KMS-11 (cell line): ENCODE data around the gene HNRNPUL1.
"Not testable (repeated sequence)": the region's sequence is repeated elsewhere in the genome, so short reads cannot be mapped to it uniquely, and the experiment has no call there.

ENCODE experiments used
- H2AFZ ChIP-seq: fragments of 200-600 bp; sonication (generic); 2 replicates; pipeline ENCODE4 v1.6.1; 2016; ENCODE audit warnings: antibody characterized with exemption, mixed run types, low read depth
- H3K27ac ChIP-seq: fragments of 200-600 bp; sonication (generic); 2 replicates; pipeline ENCODE4 v1.6.1; 2016; ENCODE audit warnings: mild to moderate bottlenecking, mixed run types
- H3K27me3 ChIP-seq: fragments of 200-600 bp; sonication (generic); 2 replicates; pipeline ENCODE4 v1.6.1; 2017; ENCODE audit warnings: mild to moderate bottlenecking, low read depth, mixed run types, moderate library complexity; ENCODE audit not compliant: insufficient read depth
- H3K36me3 ChIP-seq: fragments of 200-600 bp; sonication (generic); 2 replicates; pipeline ENCODE4 v1.6.1; 2017; ENCODE audit warnings: mild to moderate bottlenecking, mixed run types; ENCODE audit not compliant: insufficient read depth
- H3K4me1 ChIP-seq: fragments of 200-600 bp; sonication (generic); 2 replicates; pipeline ENCODE4 v1.6.1; 2016; ENCODE audit warnings: mild to moderate bottlenecking, low read depth, mixed run types; ENCODE audit not compliant: poor library complexity, severe bottlenecking
- H3K4me2 ChIP-seq: fragments of 200-600 bp; sonication (generic); 2 replicates; pipeline ENCODE4 v1.7.0; 2016; ENCODE audit warnings: mild to moderate bottlenecking, mixed run types
- H3K4me3 ChIP-seq: fragments of 200-600 bp; sonication (generic); IDR thresholded peaks from 2 replicates; pipeline ENCODE4 v1.6.1; 2017; ENCODE audit warnings: low read depth, low read length, mixed read lengths; ENCODE audit not compliant: insufficient read depth
- H3K79me2 ChIP-seq: fragments of 200-600 bp; sonication (generic); 2 replicates; pipeline ENCODE4 v1.6.1; 2016; ENCODE audit warnings: low read depth, mixed run types; ENCODE audit not compliant: insufficient read depth
- H3K9ac ChIP-seq: fragments of 200-600 bp; sonication (generic); 2 replicates; pipeline ENCODE4 v1.6.1; 2016; ENCODE audit warnings: mild to moderate bottlenecking, mixed run types
- H4K20me1 ChIP-seq: fragments of 200-600 bp; sonication (generic); 2 replicates; pipeline ENCODE4 v1.6.1; 2016; ENCODE audit warnings: mild to moderate bottlenecking, mixed run types; ENCODE audit not compliant: insufficient read depth
- TF ChIP-seq, protein P1 (sequence below): fragments of 200-600 bp; sonication (generic); conservative IDR thresholded peaks from 2 replicates; pipeline ENCODE4 v1.6.1; 2017; ENCODE audit warnings: low read depth, mild to moderate bottlenecking, antibody characterized with exemption, low read length, moderate library complexity, mixed read lengths

Gene HNRNPUL1

DNA sequence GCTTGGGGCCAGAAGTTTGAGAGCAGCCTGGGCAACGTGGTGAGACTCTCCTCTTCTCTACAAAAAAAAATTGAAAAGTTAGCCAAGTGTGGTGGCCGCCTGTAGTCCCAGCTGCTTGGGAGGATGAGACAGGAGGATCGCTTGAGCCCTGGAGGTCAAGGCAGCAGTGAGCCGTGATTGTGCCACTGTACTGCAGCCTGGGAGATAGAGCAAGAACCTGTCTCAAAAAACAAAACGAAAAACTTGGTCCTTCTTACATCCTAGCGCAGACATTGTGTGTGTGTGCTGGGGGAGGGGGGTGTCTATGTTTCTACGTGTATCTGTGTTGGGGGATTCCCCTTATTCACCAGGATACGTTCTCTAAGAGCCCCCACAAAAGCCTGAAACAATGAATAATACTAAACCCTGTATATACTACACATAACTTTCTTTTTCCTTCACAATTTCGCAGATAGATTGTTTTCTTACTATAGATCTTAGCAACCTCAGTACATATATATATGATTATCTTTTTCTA lies 37.2 kb upstream of the HNRNPUL1 start:
- H3K4me1 ChIP-seq = no peaks in the 10 kb centered on the region
- TF ChIP-seq, protein P1, sequence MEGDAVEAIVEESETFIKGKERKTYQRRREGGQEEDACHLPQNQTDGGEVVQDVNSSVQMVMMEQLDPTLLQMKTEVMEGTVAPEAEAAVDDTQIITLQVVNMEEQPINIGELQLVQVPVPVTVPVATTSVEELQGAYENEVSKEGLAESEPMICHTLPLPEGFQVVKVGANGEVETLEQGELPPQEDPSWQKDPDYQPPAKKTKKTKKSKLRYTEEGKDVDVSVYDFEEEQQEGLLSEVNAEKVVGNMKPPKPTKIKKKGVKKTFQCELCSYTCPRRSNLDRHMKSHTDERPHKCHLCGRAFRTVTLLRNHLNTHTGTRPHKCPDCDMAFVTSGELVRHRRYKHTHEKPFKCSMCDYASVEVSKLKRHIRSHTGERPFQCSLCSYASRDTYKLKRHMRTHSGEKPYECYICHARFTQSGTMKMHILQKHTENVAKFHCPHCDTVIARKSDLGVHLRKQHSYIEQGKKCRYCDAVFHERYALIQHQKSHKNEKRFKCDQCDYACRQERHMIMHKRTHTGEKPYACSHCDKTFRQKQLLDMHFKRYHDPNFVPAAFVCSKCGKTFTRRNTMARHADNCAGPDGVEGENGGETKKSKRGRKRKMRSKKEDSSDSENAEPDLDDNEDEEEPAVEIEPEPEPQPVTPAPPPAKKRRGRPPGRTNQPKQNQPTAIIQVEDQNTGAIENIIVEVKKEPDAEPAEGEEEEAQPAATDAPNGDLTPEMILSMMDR = no peak
- H2AFZ ChIP-seq = no peak overlapping the region
- no peaks in the 10 kb centered on the region for H3K36me3 ChIP-seq
- peaks cover 10% of the 10 kb centered on the region; the same call in 1 of the 2 replicates for H3K27me3 ChIP-seq
- no peaks in the 10 kb centered on the region for H3K79me2 ChIP-seq
- H3K27ac ChIP-seq = no peak overlapping the region
- H3K4me3 ChIP-seq = no peak overlapping the region
- no peak overlapping the region for H3K4me2 ChIP-seq
- H3K9ac ChIP-seq = no peak overlapping the region
- H4K20me1 ChIP-seq = no peaks in the 10 kb centered on the region

- no peaks in the 10 kb centered on the region for H3K36me3 ChIP-seq
- H4K20me1 ChIP-seq = no peaks in the 10 kb centered on the region
- H3K4me1 ChIP-seq = no peaks in the 10 kb centered on the region
- no peak overlapping the region for H3K4me3 ChIP-seq
- no peak overlapping the region for H3K9ac ChIP-seq
- H2AFZ ChIP-seq = no peak overlapping the region
- no peaks in the 10 kb centered on the region for H3K79me2 ChIP-seq
- TF ChIP-seq, protein P1 = no peak
- H3K4me2 ChIP-seq = no peak overlapping the region
- H3K27ac ChIP-seq = no peak overlapping the region
- no peaks in the 10 kb centered on the region; the same call in 1 of the 2 replicates for H3K27me3 ChIP-seq
Measured at GRCh38 chr19:41228486-41228885, 35.7 kb upstream of the HNRNPUL1 start.

DNA sequence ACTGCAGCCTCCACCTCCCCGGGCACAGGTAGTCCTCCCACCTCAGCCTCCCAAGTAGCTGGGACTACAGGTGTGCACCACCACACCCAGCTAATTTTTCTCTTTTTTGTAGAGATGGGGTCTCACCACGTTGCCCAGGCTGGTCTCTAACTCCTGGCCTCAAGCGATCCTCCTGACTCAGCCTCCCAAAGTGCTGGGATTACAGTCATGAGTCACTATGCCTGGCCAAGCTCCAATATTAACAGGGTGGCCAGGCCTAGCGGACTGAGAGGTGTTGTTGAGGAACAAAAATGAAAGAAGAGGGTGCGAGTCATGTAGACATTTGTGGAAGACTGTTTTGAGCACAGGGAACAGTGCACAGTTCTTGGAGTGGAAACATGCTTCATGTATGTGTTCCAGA lies 34.8 kb upstream of the HNRNPUL1 start:
- H3K4me1 ChIP-seq, H3K27ac ChIP-seq, H2AFZ ChIP-seq, H3K27me3 ChIP-seq, H3K4me2 ChIP-seq, H3K9ac ChIP-seq, H3K79me2 ChIP-seq, H3K36me3 ChIP-seq, H4K20me1 ChIP-seq, H3K4me3 ChIP-seq: not testable (repeated sequence)

DNA sequence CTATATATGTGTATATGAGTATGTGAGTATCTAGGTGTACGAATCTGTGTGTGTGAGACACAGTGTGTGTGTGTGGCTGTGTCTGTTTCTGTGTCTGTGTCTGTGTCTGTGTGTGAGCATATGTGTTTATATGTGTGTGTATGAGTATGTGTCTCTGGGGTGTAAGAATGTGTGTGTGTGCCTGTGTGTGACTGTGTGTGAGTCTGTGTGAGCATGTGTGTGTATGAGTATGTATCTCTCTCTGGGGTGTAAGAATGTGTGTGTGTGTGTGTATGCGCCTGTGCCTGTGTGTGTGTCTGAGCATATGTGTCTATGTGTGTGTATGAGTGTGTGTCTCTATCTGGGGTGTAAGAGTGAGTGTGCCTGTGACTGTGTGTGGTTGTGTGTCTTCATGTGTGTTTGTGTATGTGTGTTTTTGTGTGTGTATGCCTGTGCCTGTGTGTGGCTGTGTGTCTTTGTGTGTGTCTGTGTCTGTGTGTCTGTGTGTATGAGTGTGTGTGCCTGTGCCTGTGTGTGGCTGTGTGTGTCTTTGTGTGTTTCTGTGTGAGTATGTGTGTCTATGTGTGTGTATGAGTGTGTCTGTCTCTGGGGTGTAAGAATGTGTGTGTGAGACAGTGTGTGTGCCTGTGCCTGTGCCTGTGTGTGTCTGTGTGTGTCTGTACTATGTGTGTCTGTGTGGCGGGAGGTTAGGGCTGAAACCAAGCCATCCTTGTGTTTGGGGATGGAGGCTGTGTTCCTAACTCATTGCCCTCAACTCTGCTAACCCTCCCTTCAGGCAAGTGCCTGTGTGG lies 33.9 kb upstream of the HNRNPUL1 start:
- no peaks in the 10 kb centered on the region; the same call in 1 of the 2 replicates for H3K27me3 ChIP-seq
- no peaks in the 10 kb centered on the region for H3K79me2 ChIP-seq
- TF ChIP-seq, protein P1 = no peak
- H3K27ac ChIP-seq = no peak overlapping the region
- H3K4me2 ChIP-seq = no peak overlapping the region
- no peak overlapping the region for H3K9ac ChIP-seq
- H2AFZ ChIP-seq = no peak overlapping the region
- no peaks in the 10 kb centered on the region for H3K36me3 ChIP-seq
- no peaks in the 10 kb centered on the region for H3K4me1 ChIP-seq
- H3K4me3 ChIP-seq = no peak overlapping the region
- H4K20me1 ChIP-seq = no peaks in the 10 kb centered on the region

DNA sequence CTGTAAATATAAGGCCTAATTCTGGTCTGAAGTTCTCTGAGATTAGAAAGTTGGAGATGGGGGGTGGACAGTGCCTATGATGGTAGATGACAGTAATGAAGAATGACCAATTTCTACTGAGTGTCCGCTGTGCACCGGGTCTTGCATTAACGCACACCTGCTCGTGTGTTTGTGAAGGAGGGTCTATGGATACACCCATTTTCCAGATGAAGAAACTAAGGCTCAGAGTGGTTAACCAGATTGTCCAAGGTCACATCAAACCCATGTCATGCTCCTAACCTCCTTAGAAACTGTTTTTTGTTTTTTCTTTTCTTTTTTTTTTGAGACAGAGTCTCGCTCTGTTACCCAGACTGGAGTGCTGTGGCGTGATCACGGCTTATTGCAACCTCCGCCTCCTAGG lies 31.5 kb upstream of the HNRNPUL1 start:
- no peak overlapping the region for H3K4me2 ChIP-seq

More for the DNA sequence above, 31.5 kb upstream of the HNRNPUL1 start:
- TF ChIP-seq, protein P1 = no peak
- Histone ChIP-seq H3K27ac (no peak overlapping the region), H3K27me3 (no peaks in the 10 kb centered on the region), H3K4me1 (no peaks in the 10 kb centered on the region), H3K36me3 (no peaks in the 10 kb centered on the region), H4K20me1 (no peaks in the 10 kb centered on the region), H3K79me2 (no peaks in the 10 kb centered on the region), H2AFZ (no peak overlapping the region), H3K9ac (no peak overlapping the region), H3K4me3 (no peak overlapping the region)
